HepG2 (cell line): ENCODE measurements around the gene SLC25A43. TPM values are rescaled to one million over a fixed set of nuclear protein-coding genes. Genes with fewer than 3 reads are reported as not detected.

Source experiments
- ATAC-seq: fragments of 200-7000 bp; cut with Tn5 transposase; 3 replicates; pipeline ENCODE4 v1.9.1; 2020; ENCODE audit warnings: mild to moderate bottlenecking, moderate library complexity
- BruUV-seq: library from RNA; stranded (reverse); fragments of 400-500 nt; replicated peaks from 2 replicates; lab custom pipeline; 2021; lab: Mats Ljungman, UMichigan
- CTCF ChIA-PET: fragments of 300-600 bp; formaldehyde crosslinking; extraction: SDS; loops from one replicate; lab custom pipeline; 2021; ENCODE audit warnings: low total read pairs, inconsistent platforms, low intra/inter-chr PET ratio; lab: Yijun Ruan, JAX
- POLR2A ChIA-PET: fragments of 350-600 bp; sonication (Branson Sonifier 250); formaldehyde crosslinking; loops from one replicate; lab custom pipeline; 2020; ENCODE audit warnings: antibody characterized with exemption, inconsistent platforms; lab: Yijun Ruan, JAX
- DNase-seq: peaks from one replicate; pipeline ENCODE4 v3.0.0-alpha.2; 2015; ENCODE audit warnings: low spot score
- FAIRE-seq: peaks from 3 replicates; lab custom pipeline; 2011; peaks lifted over from hg19 to GRCh38; lab: Jason Lieb, UNC
- H2AFZ ChIP-seq: one replicate; pipeline ENCODE4 v1.6.1; 2011; ENCODE audit warnings: low read length, inconsistent platforms
- H3K27ac ChIP-seq: fragments of 300-600 bp; 3 replicates; pipeline ENCODE4 v1.8.0; 2011; ENCODE audit warnings: mixed run types, mild to moderate bottlenecking, mixed read lengths, low read length, inconsistent platforms; ENCODE audit not compliant: insufficient read depth; ENCODE audit errors: extremely low read length
- H3K27me3 ChIP-seq, 2 experiments: fragments of 200-600 bp in 1 of 2; 2 replicates in 1 of 2; 3 replicates in 1 of 2; pipeline versions ENCODE4 v1.6.0 to v1.8.0; 2011; ENCODE audit warnings: low read length in 2 of 2, mild to moderate bottlenecking in 2 of 2, moderate library complexity in 2 of 2, inconsistent platforms in 1 of 2; ENCODE audit not compliant: insufficient read depth in 2 of 2, control insufficient read depth in 1 of 2
- H3K36me3 ChIP-seq, 2 experiments: fragments of 200-600 bp in 1 of 2; replicated peaks in 1 of 2; 2 replicates in 1 of 2; 3 replicates in 1 of 2; pipeline versions ENCODE4 v1.5.1 to v1.8.0; 2011; ENCODE audit warnings: low read length in 2 of 2, inconsistent platforms in 1 of 2; ENCODE audit not compliant: insufficient read depth in 2 of 2, control insufficient read depth in 1 of 2
- H3K4me1 ChIP-seq: 2 replicates; pipeline ENCODE4 v1.5.1; 2012; ENCODE audit warnings: low read length, inconsistent platforms; ENCODE audit not compliant: insufficient read depth
- H3K4me2 ChIP-seq: 2 replicates; pipeline ENCODE4 v1.6.0; 2011; ENCODE audit warnings: low read depth, low read length, inconsistent platforms
- H3K4me3 ChIP-seq, 3 experiments: fragments of 200-600 bp in 1 of 3; sonication (generic), shearing (Covaris generic) in 1 of 3; replicated peaks in 1 of 3; 2 replicates each; pipeline ENCODE4 v1.5.1; 2011 to 2016; ENCODE audit warnings: low read length in 3 of 3, inconsistent platforms in 2 of 3, low read depth in 2 of 3, mild to moderate bottlenecking in 2 of 3, control low read depth in 1 of 3, mixed read lengths in 1 of 3; ENCODE audit not compliant: insufficient read depth in 1 of 3
- H3K79me2 ChIP-seq: one replicate; pipeline ENCODE4 v1.6.1; 2011; ENCODE audit warnings: low read length, inconsistent platforms; ENCODE audit not compliant: insufficient read depth
- H3K9ac ChIP-seq: 2 replicates; pipeline ENCODE4 v1.6.0; 2011; ENCODE audit warnings: mild to moderate bottlenecking, low read depth, low read length, inconsistent platforms; ENCODE audit not compliant: insufficient read depth
- H3K9me3 ChIP-seq: 2 replicates; pipeline ENCODE4 v1.5.1; 2012; ENCODE audit warnings: mild to moderate bottlenecking, low read length
- H4K20me1 ChIP-seq: 2 replicates; pipeline ENCODE4 v1.6.0; 2011; ENCODE audit warnings: inconsistent platforms, mild to moderate bottlenecking, low read length, moderate library complexity; ENCODE audit not compliant: insufficient read depth
- ARID2 ChIP-seq: sonication (generic); formaldehyde crosslinking; IDR thresholded peaks from 2 replicates; pipeline ENCODE4 v1.8.1; 2022; ENCODE audit warnings: mild to moderate bottlenecking, missing genetic modification reagents, borderline replicate concordance
- CEBPZ ChIP-seq: IDR thresholded peaks from 2 replicates; pipeline ENCODE4 v1.6.1; 2012; ENCODE audit warnings: low read length, improper control_type of control experiment
- ELF4 ChIP-seq: sonication (generic); formaldehyde crosslinking; IDR thresholded peaks from 2 replicates; pipeline ENCODE4 v1.5.0; 2020; ENCODE audit warnings: missing genetic modification reagents, mild to moderate bottlenecking, moderate library complexity, borderline replicate concordance
- HOXD1 ChIP-seq: sonication (generic); formaldehyde crosslinking; IDR thresholded peaks from 2 replicates; pipeline ENCODE4 v1.5.0; 2020; ENCODE audit warnings: missing genetic modification reagents
- NRL ChIP-seq: sonication (generic); formaldehyde crosslinking; IDR thresholded peaks from 2 replicates; pipeline ENCODE4 v1.5.0; 2020; ENCODE audit warnings: missing genetic modification reagents, mild to moderate bottlenecking, moderate library complexity, borderline replicate concordance
- ZKSCAN8 ChIP-seq: IDR thresholded peaks from 2 replicates; pipeline ENCODE4 v1.6.1; 2016; ENCODE audit warnings: borderline replicate concordance, missing genetic modification reagents, missing compliant biosample characterization
- ZNF10 ChIP-seq: sonication (generic); formaldehyde crosslinking; IDR thresholded peaks from 2 replicates; pipeline ENCODE4 v1.4.0; 2020; ENCODE audit warnings: mild to moderate bottlenecking, low read depth, missing genetic modification reagents, borderline replicate concordance
- WGBS: methylation state at CpG from one replicate; pipeline ENCODE4 v1.1.6; 2017; ENCODE audit warnings: low lambda C conversion rate; 5-methylcytosine and 5-hydroxymethylcytosine counted together
- in situ Hi-C: cut with HindIII; loops from 2 replicates; pipeline ENCODE4 v1.10.0; 2017; ENCODE audit warnings: low pct_unique_long_range_greater_than_20kb; ENCODE audit not compliant: extremely low pct_ligation_motif_present
- intact Hi-C: fragments of 100-400 bp; cut with micrococcal nuclease; formaldehyde crosslinking; loops from one replicate; pipeline ENCODE4 v1.10.0; 2022; ENCODE audit not compliant: unreplicated experiment
- polyA plus RNA-seq, 8 experiments: library from polyadenylated mRNA; depleted of rRNA in 3 of 8; stranded (reverse) in 7 of 8; unstranded in 1 of 8; fragments of >200 nt; fragmentation: Illumina TruSeq in 4 of 8; extraction: Trizol in 4 of 8; gene quantifications; 2 replicates each; pipeline versions ENCODE4 v1.2.1 to v1.2.3, GENCODE V29; 2011 to 2016; ENCODE audit warnings: low read depth in 4 of 8, missing spikeins in 1 of 8, mixed read lengths in 1 of 8; ENCODE audit not compliant: insufficient read depth in 1 of 8
- total RNA-seq, 5 experiments: library from RNA; depleted of rRNA; stranded (reverse); fragments of >200 nt; fragmentation: Illumina TruSeq; extraction: Trizol; gene quantifications; 2 replicates each; pipeline ENCODE4 v1.2.3, GENCODE V29; 2016; ENCODE audit warnings: low read depth in 1 of 5
- TF ChIP-seq, protein P1 (sequence below): sonication (generic); formaldehyde crosslinking; IDR thresholded peaks from 2 replicates; pipeline ENCODE4 v1.5.0; 2020; ENCODE audit warnings: missing genetic modification reagents

The SLC25A43 gene
- total and polyA plus RNA-seq, 2 of the 13 experiments (the other 11 are each of a cell fraction or from before 2014, with no cell fraction given): 5.8 to 13.2 TPM

DNA sequence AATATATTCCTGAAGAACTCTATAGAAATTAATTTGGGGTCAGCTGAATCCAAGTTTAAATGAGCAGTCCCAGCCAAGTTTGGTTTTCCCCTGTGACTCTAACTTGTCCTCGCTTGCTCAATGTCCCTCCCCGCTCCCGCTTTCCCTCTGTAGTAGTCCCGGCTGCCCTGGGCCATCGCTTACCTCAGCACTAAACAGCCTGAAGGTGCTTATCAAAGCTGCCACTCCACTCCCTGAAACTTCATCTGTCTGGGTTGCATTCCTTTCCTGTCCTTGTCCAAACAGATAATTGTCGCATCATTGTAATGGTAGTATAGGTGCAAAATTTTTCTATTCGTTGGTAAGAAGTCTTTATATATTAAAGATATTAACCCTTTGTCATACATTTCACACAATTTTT lies 12.8 kb downstream of the SLC25A43 start (continued):
- TF ChIP-seq CEBPZ (no peak), ELF4 (CRISPR knock-in tag) (no peak)

DNA sequence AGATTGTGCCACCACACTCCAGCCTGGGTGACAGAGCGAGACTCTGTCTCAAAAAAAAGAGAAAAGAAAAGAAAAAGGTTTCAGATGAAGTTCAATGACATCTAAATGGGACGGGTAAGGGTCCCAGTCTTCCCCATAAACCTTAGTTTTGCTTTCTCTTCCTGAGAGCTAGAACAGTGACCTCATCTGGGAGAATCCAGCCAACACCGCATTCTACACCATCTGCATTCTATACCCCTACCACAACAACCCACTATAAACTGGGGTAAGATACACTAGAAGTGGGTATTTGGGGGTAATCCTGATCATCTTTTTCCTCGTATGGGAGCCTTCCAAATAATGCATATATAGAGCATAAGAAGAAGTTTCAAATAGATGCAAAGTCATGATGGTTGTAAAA lies 18.2 kb downstream of the SLC25A43 start:
- ATAC-seq: no peak
- Histone ChIP-seq H3K27ac (no peak overlapping the region), H3K36me3 (no peaks in the 10 kb centered on the region), H2AFZ (no peak overlapping the region), H3K27me3 (no peaks in the 10 kb centered on the region), H3K79me2 (no peaks in the 10 kb centered on the region), H3K4me1 (peaks cover 28% of the 10 kb centered on the region), H3K4me2 (no peak overlapping the region), H3K4me3 (no peak overlapping the region), H3K9ac (no peak overlapping the region), H4K20me1 (no peaks in the 10 kb centered on the region), H3K9me3 (no peaks in the 10 kb centered on the region)
- TF ChIP-seq ZKSCAN8 (CRISPR knock-in tag): no peak
- no peak for TF ChIP-seq NRL (CRISPR knock-in tag)
- TF ChIP-seq HOXD1 (CRISPR knock-in tag): no peak
- TF ChIP-seq, protein P1, sequence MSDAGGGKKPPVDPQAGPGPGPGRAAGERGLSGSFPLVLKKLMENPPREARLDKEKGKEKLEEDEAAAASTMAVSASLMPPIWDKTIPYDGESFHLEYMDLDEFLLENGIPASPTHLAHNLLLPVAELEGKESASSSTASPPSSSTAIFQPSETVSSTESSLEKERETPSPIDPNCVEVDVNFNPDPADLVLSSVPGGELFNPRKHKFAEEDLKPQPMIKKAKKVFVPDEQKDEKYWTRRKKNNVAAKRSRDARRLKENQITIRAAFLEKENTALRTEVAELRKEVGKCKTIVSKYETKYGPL (CRISPR knock-in tag): no peak
- no peak for TF ChIP-seq ARID2 (CRISPR knock-in tag)
- TF ChIP-seq ZNF10 (CRISPR knock-in tag): no peak
- no peak for DNase-seq
- in situ Hi-C loops (no loop called here), intact Hi-C loops (loop anchor here (10.0 kb wide), 1 partner anchor 97 kb away; no protein-coding TSS in a partner anchor)
- FAIRE-seq: no peak
- POLR2A ChIA-PET: no interaction called here
- WGBS: 91% methylated on average over 4 of the region's 4 CpGs
- BruUV-seq: no TSS peak
- CTCF ChIA-PET: no interaction called here
